GM12801 (cell line): ENCODE results near the gene CD5L.

Experiments used
- TF ChIP-seq, protein P1 (sequence below): IDR thresholded peaks from one replicate; pipeline ENCODE4 v1.5.1; 2011; ENCODE audit warnings: control low read depth; ENCODE audit not compliant: insufficient read length; ENCODE audit errors: extremely low read depth

CD5L gene

DNA sequence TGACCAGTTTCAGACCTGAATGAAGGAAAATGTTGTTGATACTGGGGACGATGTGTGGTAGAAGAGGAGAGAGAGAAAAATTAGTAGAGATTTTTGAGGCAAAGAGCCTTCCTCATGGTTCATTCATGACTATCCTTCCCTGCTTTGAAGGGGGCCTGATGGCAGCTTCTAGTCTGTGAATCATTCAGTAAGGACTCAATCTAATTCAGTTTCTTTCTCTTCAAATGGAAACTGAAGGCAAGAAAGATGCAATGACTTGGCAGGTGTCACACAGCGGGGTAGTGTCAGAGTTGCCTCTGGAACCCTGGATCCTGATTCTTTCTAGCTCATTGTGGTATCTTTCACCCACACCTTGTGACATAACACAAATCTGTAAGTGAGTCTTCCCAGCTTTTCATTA lies 14.9 kb upstream of the CD5L start:
- TF ChIP-seq, protein P1, sequence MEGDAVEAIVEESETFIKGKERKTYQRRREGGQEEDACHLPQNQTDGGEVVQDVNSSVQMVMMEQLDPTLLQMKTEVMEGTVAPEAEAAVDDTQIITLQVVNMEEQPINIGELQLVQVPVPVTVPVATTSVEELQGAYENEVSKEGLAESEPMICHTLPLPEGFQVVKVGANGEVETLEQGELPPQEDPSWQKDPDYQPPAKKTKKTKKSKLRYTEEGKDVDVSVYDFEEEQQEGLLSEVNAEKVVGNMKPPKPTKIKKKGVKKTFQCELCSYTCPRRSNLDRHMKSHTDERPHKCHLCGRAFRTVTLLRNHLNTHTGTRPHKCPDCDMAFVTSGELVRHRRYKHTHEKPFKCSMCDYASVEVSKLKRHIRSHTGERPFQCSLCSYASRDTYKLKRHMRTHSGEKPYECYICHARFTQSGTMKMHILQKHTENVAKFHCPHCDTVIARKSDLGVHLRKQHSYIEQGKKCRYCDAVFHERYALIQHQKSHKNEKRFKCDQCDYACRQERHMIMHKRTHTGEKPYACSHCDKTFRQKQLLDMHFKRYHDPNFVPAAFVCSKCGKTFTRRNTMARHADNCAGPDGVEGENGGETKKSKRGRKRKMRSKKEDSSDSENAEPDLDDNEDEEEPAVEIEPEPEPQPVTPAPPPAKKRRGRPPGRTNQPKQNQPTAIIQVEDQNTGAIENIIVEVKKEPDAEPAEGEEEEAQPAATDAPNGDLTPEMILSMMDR, result no peak

DNA sequence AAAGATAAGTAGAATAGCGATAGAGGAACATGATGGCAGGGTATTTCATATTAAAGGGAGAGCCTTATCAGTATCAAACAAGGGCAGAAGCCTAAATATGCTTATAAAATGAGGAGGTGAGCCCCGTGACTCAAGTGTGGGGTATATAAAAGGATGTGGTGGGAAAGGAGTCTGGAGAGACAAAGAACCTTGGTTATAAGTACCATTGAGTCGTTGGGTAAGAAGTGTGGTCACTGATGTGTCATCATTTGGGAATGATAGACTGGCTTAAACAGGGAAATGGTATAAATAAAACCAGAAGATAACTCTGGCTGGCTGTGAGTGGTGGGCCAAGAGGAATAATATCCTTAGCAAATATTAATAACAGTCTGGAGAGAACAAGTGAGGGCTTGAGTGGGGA lies 10.9 kb upstream of the CD5L start:
- TF ChIP-seq, protein P1, result no peak

DNA sequence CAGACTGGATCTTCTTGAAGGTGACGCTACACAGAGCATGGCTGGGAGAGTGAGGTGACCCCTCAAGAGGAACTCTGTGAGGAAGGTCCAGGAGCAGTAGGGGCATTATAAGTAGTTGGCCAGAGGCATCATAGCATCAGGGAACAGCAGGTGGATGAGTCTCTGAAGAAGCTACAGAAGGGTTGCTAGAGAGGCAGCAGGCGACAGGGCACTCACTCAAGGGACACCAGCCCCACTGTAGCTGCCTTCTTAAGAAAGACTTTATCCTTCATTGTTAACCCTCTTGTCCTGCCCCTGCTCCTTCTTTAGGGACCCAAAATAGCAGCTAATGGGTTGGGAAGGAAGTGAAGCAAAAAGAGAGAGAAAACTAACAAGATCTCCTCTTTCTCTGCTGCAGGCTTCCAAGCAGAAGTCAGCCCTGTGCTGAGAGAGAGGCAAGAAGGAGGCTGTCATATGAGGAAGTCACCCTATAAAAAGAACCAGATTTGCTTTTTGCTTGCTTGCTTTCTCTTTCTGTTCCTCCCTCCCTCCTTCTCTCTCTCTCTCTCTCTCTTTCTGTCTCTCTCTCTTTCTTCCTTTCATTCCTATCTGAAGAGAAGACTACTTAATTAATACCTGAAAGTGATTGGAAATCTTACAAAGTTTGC lies 7.7 kb upstream of the CD5L start:
- TF ChIP-seq, protein P1, result no peak

DNA sequence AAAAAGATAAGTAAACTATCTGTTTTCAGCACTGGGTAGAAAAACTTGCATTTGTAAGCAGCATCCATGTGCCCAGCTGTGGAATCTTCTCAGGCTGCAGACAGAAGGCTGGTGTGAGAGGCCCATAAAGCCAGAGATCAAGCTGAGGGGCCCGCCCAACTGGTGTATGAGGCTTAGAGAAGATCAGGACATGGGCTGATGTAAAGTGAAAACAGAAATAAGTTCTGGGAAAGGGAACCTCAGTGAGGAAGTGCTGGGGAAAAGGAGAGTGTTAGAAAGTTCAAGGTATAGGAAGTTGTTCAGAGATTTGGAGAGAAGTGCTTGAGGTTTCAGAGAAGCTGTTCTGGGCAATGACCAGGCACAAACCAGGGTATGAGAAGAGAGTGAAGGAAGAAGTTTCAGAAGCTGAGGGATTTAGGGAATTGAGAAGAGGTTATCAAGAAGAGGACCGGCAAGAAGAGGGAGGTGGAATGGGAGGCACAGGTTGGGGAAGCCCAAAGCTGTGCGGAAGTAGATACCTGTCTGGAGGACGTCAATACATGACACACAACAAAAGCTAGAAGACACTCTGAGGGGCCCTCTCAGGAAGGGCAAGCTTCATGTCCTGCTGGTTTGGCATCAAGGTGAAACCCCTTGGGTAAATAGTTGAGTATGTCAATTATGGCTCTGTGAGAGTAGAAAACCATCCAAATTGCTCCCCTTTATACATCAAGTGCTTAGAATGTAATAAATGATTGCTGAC lies 2.7 kb upstream of the CD5L start:
- TF ChIP-seq, protein P1, result no peak

DNA sequence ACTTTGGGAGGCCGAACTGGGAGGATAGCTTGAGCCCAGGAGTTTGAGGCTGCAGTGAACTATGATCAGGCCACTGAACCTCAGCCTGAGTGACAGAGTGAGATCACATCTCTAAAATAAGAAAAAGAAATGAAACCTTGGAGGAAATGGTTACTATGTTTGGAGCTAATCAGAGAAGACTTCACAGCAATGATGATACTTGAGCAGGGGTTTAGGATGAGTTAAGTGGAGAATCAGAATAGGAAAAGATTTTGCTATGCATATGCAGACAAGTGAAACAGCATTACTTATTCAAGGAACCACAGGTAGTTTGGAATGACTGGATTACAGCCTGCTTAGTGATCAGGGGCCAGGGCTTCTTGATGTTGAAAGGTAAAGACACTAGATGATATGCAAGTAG lies 1.3 kb upstream of the CD5L start:
- TF ChIP-seq, protein P1, result no peak

DNA sequence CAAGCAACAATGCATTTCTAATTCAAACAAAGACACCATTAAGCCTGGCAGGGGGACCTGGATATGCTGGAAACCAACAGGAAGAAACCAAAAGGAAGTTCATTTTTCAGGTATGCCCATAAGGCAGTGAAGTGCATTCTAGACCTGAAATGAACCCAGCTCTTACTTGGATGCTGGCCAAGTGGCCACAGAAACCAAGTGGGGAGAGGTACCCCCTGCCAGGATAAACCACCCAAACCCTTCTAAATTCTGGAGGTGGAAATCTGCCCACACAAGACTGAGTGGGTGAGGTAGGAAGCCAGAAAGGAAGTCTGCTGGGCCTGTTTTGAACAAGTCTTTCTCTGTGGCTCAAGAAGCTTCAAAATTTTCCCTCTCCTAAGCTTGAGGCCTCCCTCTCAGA lies 2.6 kb downstream of the CD5L start:
- TF ChIP-seq, protein P1, result no peak

DNA sequence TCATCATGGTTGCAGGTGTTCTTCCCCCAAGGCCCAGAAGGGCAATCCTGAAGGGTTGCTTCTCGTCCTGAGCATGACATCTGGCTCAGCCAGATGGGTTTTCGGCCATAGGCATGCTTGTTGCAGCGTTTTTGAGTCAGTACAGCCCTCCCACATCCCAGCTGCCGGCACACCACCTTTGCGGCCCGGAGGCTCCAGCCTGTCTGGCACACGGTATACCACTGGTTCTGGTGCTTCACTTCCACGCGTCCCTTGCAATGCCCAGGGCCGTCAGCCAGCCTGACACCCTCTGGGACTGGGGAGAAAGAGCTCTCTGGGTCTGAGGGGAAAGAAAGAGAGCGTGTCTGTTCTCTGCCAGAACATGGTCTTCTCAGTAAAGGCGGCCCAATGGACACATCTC lies 7.2 kb downstream of the CD5L start:
- TF ChIP-seq, protein P1, result no peak
